Ishikawa (cell line): ENCODE results near the gene PGAP6.

ENCODE experiments used
- CEBPB ChIP-seq: IDR thresholded peaks from 2 replicates; pipeline ENCODE4 v1.6.1; 2012
- EP300 ChIP-seq: IDR thresholded peaks from 2 replicates; pipeline ENCODE4 v1.6.1; 2012; ENCODE audit warnings: borderline replicate concordance
- TCF12 ChIP-seq: IDR thresholded peaks from 2 replicates; pipeline ENCODE4 v1.6.1; 2012; ENCODE audit warnings: low read depth

DNA sequence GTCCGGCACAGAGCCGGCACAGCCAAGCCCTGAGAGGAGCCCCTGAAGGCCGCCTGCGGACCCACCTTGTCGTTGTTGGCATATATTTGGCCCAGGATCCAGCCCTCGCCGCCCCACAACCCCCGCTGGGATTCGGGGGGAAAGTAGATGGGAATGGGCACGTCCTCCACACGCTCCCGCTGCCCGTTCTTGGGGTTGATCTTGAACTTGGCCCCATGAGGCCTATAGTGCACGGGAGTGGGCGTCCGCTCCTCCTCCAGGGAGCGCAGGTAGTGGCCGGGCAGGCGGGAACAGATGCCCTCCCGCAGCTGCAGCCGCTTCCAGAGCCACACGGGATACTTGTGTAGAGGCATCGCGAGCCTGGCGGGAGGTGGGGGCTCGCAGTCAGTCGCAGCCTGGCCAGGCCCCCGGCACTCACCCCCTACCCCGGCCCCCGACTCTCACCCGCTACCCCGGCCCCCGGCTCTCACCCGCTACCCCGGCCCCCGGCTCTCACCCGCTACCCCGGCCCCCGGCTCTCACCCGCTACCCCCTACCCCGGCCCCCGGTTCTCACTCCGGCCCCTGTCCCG lies 11.8 kb downstream of the PGAP6 start:
- no peak for TF ChIP-seq TCF12
- TF ChIP-seq EP300 = no peak
- no peak for TF ChIP-seq CEBPB
